Neural cell (in vitro differentiated cells): Measurements from ENCODE around the gene ALK. TPM values are rescaled to one million over a fixed set of nuclear protein-coding genes. Genes with fewer than 3 reads are reported as not detected.

ENCODE experiments used
- H2AFZ ChIP-seq: fragments of 200-600, 300-800 bp; sonication (generic), shearing (Covaris generic); 2 replicates; pipeline ENCODE4 v1.6.0; 2014; ENCODE audit warnings: low read depth, mild to moderate bottlenecking, antibody characterized with exemption, low read length, moderate library complexity
- H3F3A ChIP-seq: fragments of 200-600 bp; shearing (Covaris generic); 2 replicates; pipeline ENCODE4 v1.6.1; 2016; ENCODE audit warnings: mild to moderate bottlenecking, moderate library complexity, mixed read lengths, antibody characterized with exemption, low read length; ENCODE audit not compliant: insufficient read depth, poor library complexity, severe bottlenecking
- H3K27ac ChIP-seq: fragments of 200-600, 300-800 bp; sonication (generic), shearing (Covaris generic); 2 replicates; pipeline ENCODE4 v1.5.1; 2014; ENCODE audit warnings: mild to moderate bottlenecking, low read length, moderate library complexity
- H3K27me3 ChIP-seq: fragments of 300-800, 200-600 bp; sonication (generic), shearing (Covaris generic); 2 replicates; pipeline ENCODE4 v1.6.0; 2014; ENCODE audit warnings: mild to moderate bottlenecking, low read depth, low read length, moderate library complexity; ENCODE audit not compliant: insufficient read depth
- H3K36me3 ChIP-seq: fragments of 300-800, 200-600 bp; sonication (generic), shearing (Covaris generic); 2 replicates; pipeline ENCODE4 v1.5.1; 2014; ENCODE audit warnings: mild to moderate bottlenecking, antibody characterized with exemption, low read length, moderate library complexity; ENCODE audit not compliant: insufficient read depth
- H3K4me2 ChIP-seq: fragments of 300-800, 200-600 bp; sonication (generic), shearing (Covaris generic); 2 replicates; pipeline ENCODE4 v1.6.0; 2014; ENCODE audit warnings: mild to moderate bottlenecking, low read length
- H3K4me3 ChIP-seq: fragments of 300-800, 200-600 bp; sonication (generic), shearing (Covaris generic); 2 replicates; pipeline ENCODE4 v1.5.1; 2014; ENCODE audit warnings: mild to moderate bottlenecking, low read length, moderate library complexity
- H3K79me2 ChIP-seq: fragments of 200-600 bp; shearing (Covaris generic); replicated peaks from 2 replicates; pipeline ENCODE4 v1.6.0; 2014; ENCODE audit warnings: mild to moderate bottlenecking, low read length, moderate library complexity; ENCODE audit not compliant: insufficient read depth
- H3K9ac ChIP-seq: fragments of 300-800, 200-600 bp; sonication (generic), shearing (Covaris generic); 2 replicates; pipeline ENCODE4 v1.6.1; 2016; ENCODE audit warnings: mild to moderate bottlenecking, low read length, mixed read lengths
- H3K9me2 ChIP-seq: fragments of 200-600 bp; shearing (Covaris generic); 2 replicates; pipeline ENCODE4 v1.6.1; 2016; ENCODE audit warnings: mild to moderate bottlenecking, low read length, mixed read lengths; ENCODE audit not compliant: insufficient read depth
- H3K9me3 ChIP-seq: fragments of 200-600, 300-800 bp; sonication (generic), shearing (Covaris generic); 2 replicates; pipeline ENCODE4 v1.6.1; 2016; ENCODE audit warnings: mild to moderate bottlenecking, mixed run types, low read length, moderate library complexity, mixed read lengths
- H4K20me1 ChIP-seq: fragments of 200-600 bp; shearing (Covaris generic); 2 replicates; pipeline ENCODE4 v1.6.1; 2016; ENCODE audit warnings: mild to moderate bottlenecking, mixed run types; ENCODE audit not compliant: insufficient read depth
- EP300 ChIP-seq: fragments of 450-650 bp; conservative IDR thresholded peaks from 2 replicates; pipeline ENCODE4 v1.6.1; 2014; ENCODE audit warnings: antibody characterized with exemption, mild to moderate bottlenecking, moderate library complexity; ENCODE audit not compliant: poor library complexity, severe bottlenecking
- EZH2 ChIP-seq: fragments of 200-600, 300-800 bp; shearing (Covaris generic), sonication (generic); IDR thresholded peaks from 2 replicates; pipeline ENCODE4 v1.6.1; 2014; ENCODE audit warnings: antibody characterized with exemption, low read length, borderline replicate concordance, mild to moderate bottlenecking; ENCODE audit not compliant: insufficient read depth, poor library complexity, severe bottlenecking
- MXI1 ChIP-seq: fragments of 450-650 bp; conservative IDR thresholded peaks from 2 replicates; pipeline ENCODE4 v1.6.1; 2014; ENCODE audit warnings: antibody characterized with exemption, mild to moderate bottlenecking; ENCODE audit not compliant: poor library complexity, severe bottlenecking
- POLR2AphosphoS5 ChIP-seq: IDR thresholded peaks from 2 replicates; pipeline ENCODE4 v1.6.1; 2012
- RAD21 ChIP-seq: fragments of 450-650 bp; conservative IDR thresholded peaks from 2 replicates; pipeline ENCODE4 v1.6.1; 2014; ENCODE audit warnings: antibody characterized with exemption, mild to moderate bottlenecking, moderate library complexity
- SMC3 ChIP-seq: fragments of 450-650 bp; conservative IDR thresholded peaks from 2 replicates; pipeline ENCODE4 v1.6.1; 2014; ENCODE audit warnings: antibody characterized with exemption, mild to moderate bottlenecking, moderate library complexity; ENCODE audit not compliant: poor library complexity
- TAF1 ChIP-seq: IDR thresholded peaks from 2 replicates; pipeline ENCODE4 v1.6.1; 2012; ENCODE audit warnings: low read depth
- polyA plus RNA-seq: library from polyadenylated mRNA; depleted of rRNA; stranded (reverse); fragments of >200 nt; gene quantifications from 2 replicates; pipeline ENCODE4 v1.2.3, GENCODE V29; 2014
- TF ChIP-seq, protein P1 (sequence below): fragments of 450-650 bp; IDR thresholded peaks from 2 replicates; pipeline ENCODE4 v1.5.1; 2014; ENCODE audit warnings: antibody characterized with exemption, mild to moderate bottlenecking, moderate library complexity; ENCODE audit not compliant: poor library complexity, severe bottlenecking
- TF ChIP-seq, protein P2 (sequence below): IDR thresholded peaks from 2 replicates; pipeline ENCODE4 v1.6.1; 2012; ENCODE audit warnings: borderline replicate concordance

Gene ALK
- polyA plus RNA-seq, 1 donor from 2014 or later = 7.1 TPM

DNA sequence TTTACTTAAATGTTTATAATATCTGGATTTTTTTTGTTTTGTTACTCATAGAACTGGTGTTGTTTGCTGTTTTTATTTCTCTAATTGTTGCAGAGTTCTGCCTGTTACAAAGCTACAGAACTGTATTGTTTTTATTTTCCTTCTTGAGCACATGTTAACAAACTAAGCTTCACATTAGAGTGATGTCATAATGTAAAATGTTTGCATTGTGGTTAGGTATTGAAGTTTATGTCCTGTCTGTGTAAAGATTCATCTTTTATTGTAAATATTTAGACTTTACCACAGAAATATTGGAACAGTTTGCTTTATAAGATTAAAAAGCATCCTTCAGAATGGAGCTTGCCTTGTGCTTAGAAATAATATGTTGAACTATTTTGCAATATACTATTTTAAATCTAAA is 738.5 kb downstream of the ALK start:
- Histone ChIP-seq H4K20me1 (no peaks in the 10 kb centered on the region), H3F3A (no peaks in the 10 kb centered on the region), H3K27ac (no peak overlapping the region), H3K4me3 (no peak overlapping the region), H3K36me3 (no peaks in the 10 kb centered on the region), H3K9me3 (no peaks in the 10 kb centered on the region), H3K9me2 (no peaks in the 10 kb centered on the region), H3K27me3 (no peaks in the 10 kb centered on the region), H3K79me2 (no peaks in the 10 kb centered on the region), H2AFZ (no peak overlapping the region), H3K9ac (no peak overlapping the region), H3K4me2 (no peak overlapping the region)
- TF ChIP-seq RAD21 (no peak), MXI1 (no peak), TAF1 (no peak), SMC3 (no peak), POLR2AphosphoS5 (no peak), EZH2 (no peak), EP300 (no peak)
- TF ChIP-seq, protein P1, sequence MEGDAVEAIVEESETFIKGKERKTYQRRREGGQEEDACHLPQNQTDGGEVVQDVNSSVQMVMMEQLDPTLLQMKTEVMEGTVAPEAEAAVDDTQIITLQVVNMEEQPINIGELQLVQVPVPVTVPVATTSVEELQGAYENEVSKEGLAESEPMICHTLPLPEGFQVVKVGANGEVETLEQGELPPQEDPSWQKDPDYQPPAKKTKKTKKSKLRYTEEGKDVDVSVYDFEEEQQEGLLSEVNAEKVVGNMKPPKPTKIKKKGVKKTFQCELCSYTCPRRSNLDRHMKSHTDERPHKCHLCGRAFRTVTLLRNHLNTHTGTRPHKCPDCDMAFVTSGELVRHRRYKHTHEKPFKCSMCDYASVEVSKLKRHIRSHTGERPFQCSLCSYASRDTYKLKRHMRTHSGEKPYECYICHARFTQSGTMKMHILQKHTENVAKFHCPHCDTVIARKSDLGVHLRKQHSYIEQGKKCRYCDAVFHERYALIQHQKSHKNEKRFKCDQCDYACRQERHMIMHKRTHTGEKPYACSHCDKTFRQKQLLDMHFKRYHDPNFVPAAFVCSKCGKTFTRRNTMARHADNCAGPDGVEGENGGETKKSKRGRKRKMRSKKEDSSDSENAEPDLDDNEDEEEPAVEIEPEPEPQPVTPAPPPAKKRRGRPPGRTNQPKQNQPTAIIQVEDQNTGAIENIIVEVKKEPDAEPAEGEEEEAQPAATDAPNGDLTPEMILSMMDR = no peak
- TF ChIP-seq, protein P2, sequence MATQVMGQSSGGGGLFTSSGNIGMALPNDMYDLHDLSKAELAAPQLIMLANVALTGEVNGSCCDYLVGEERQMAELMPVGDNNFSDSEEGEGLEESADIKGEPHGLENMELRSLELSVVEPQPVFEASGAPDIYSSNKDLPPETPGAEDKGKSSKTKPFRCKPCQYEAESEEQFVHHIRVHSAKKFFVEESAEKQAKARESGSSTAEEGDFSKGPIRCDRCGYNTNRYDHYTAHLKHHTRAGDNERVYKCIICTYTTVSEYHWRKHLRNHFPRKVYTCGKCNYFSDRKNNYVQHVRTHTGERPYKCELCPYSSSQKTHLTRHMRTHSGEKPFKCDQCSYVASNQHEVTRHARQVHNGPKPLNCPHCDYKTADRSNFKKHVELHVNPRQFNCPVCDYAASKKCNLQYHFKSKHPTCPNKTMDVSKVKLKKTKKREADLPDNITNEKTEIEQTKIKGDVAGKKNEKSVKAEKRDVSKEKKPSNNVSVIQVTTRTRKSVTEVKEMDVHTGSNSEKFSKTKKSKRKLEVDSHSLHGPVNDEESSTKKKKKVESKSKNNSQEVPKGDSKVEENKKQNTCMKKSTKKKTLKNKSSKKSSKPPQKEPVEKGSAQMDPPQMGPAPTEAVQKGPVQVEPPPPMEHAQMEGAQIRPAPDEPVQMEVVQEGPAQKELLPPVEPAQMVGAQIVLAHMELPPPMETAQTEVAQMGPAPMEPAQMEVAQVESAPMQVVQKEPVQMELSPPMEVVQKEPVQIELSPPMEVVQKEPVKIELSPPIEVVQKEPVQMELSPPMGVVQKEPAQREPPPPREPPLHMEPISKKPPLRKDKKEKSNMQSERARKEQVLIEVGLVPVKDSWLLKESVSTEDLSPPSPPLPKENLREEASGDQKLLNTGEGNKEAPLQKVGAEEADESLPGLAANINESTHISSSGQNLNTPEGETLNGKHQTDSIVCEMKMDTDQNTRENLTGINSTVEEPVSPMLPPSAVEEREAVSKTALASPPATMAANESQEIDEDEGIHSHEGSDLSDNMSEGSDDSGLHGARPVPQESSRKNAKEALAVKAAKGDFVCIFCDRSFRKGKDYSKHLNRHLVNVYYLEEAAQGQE = no peak

DNA sequence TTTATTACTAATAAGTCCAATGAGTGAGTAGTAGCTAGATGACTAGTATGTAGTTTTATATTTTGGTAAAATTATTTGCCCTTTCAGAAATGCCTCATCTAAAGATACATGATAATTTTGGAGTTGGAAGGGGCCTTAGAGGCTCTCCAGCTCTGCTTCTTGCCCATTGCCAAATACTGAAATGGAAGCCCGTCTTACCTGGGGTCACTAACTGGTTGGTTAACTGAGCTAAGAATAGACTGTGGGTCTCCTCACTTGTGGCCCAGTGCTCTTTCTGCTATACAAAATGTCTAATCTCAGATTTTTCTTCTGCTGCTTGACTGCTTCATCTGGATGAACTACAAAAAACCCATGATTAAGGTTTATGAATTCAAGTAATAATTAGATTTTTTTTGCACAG is 739.1 kb downstream of the ALK start:
- Histone ChIP-seq H3K4me3 (no peak overlapping the region), H3K9ac (no peak overlapping the region), H3K9me2 (no peaks in the 10 kb centered on the region), H4K20me1 (no peaks in the 10 kb centered on the region), H2AFZ (no peak overlapping the region), H3K36me3 (no peaks in the 10 kb centered on the region), H3K4me2 (no peak overlapping the region), H3K79me2 (no peaks in the 10 kb centered on the region), H3K27me3 (no peaks in the 10 kb centered on the region), H3K9me3 (no peaks in the 10 kb centered on the region), H3F3A (no peaks in the 10 kb centered on the region), H3K27ac (no peak overlapping the region)
- TF ChIP-seq, protein P1 = no peak
- TF ChIP-seq EP300 (no peak), RAD21 (no peak), EZH2 (no peak), MXI1 (no peak), TAF1 (no peak), SMC3 (no peak), POLR2AphosphoS5 (no peak)
- TF ChIP-seq, protein P2 = no peak
